T-helper 1 cell treated with Interleukin-12 subunit alpha and Interleukin-12 subunit beta and Interleukin-4 antibody, amounts not matched to agents 30 ng/mL and 1 ng/mL, for 36 hours (primary cell): ENCODE data around the gene TBC1D5. TPM values are rescaled to one million over a fixed set of nuclear protein-coding genes. Genes with fewer than 3 reads are reported as not detected.

Experiments
- intact Hi-C: fragments of 100-400 bp; cut with micrococcal nuclease; formaldehyde crosslinking; loops from one replicate; pipeline ENCODE4 v1.15.1; 2024
- total RNA-seq: library from RNA; stranded (reverse); gene quantifications from 2 replicates; pipeline ENCODE4 v1.2.3, GENCODE V29; 2022

TBC1D5 gene
- total RNA-seq, 1 donor from 2014 or later = 41.4 TPM

DNA sequence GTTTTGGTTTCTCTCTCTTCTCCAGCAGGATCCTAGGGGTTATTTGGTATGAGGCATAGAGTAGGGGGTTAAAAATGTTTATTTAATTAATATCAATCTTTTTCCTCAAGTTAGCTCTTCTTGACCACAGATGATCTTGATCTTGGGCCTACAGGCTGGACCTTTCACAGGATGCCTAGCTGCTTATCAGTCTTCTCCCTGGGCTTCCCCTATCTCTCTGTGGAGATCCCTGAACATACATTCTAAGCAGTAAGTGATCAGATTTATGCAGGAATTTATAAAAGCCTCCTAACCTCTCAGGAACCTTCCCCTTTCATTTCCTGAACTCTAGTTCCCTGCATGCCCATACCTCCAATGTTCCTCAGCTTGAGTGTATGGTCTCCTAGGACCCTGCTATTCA, 428.3 kb downstream of the TBC1D5 start:
- intact Hi-C loops = no loop called here

DNA sequence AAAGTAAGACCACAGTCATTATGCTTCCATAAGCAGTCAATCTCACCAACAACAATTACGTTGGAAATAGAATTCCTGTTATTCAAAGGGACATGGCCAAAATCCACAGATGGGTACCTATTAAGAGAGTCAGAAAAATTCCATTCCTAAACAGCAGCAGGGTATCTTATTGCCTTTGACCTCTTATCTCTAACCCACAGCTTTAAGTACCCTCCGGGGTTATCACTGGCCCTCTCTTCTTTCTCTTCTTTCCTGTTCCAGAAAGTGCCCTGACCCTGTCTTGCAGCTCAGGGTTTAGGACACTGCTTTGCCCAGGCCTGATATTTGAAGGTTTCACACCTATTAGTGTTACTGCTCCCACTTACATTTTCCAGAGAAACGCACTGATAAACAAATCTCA, 428.7 kb downstream of the TBC1D5 start:
- intact Hi-C loops = no loop called here

- intact Hi-C loops = no loop called here
These were observed 431.4 kb downstream of the TBC1D5 start for GRCh38 chr3:17310983-17311382.

DNA sequence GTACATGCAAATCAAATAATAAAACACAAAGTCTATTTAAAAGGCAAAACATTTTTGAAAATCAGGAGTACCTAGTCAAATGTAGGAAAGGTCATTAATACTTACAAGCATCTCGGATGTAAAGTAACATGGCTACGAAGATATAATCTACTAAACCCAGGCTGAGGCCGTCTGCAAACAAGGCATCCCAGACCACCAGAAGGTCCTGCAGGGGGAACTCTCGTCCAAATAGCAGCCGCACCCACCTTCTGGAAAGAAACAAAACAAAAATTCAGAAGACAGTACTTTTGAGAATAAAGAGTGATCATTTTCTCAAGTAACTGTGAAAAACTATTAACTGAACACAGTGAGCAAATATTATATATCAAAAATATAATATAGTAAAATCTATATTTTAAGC, 434.5 kb downstream of the TBC1D5 start:
- intact Hi-C loops = no loop called here

GRCh38 chr3:17307482-17307881, 434.9 kb downstream of the TBC1D5 start:
- intact Hi-C loops = no loop called here

GRCh38 chr3:17304969-17305368, 437.5 kb downstream of the TBC1D5 start:
- intact Hi-C loops = no loop called here

DNA sequence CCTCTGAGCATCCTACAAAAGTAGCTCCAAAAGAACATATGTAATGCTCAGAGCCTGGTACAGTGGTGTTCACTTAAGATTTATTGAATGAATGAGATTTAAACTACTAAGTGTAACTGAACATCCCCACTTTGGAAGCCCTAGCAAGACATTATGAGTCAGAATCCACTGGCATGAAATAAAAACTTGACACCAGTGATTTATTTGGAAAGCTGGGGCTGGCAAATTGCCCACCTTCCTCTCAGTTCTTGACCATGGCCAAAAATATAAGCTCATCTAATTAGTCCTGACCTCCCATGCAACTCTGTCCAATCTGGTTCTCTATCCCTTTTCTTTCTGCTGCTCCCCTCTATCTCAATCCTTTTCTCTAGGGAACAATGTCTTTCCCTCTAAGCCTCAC, 439.7 kb downstream of the TBC1D5 start:
- intact Hi-C loops = no loop called here

- intact Hi-C loops = no loop called here
These were observed 440.3 kb downstream of the TBC1D5 start for GRCh38 chr3:17302170-17302569.

GRCh38 chr3:17301271-17301670, 441.2 kb downstream of the TBC1D5 start:
- intact Hi-C loops = no loop called here

DNA sequence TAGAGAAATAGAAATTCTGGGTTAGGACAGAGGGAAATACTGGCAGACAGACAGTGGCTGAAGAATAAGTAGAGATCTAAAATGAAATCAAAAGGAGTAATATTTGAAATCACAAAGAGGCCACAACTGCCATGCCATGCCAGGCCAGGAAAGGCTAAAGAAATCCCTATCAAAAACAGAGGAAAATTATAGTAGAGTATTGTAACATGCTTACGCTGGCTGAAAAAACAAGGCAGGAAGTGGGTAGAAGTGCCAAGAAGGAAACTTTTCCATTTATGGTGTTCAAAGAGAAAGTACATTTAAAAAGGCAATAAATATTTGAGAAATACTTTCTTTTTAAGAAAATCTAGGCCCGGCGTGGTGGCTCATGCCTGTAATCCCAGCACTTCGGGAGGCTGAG, 442.0 kb downstream of the TBC1D5 start:
- intact Hi-C loops = no loop called here

- intact Hi-C loops = no loop called here
These were observed 444.4 kb downstream of the TBC1D5 start for GRCh38 chr3:17298038-17298437.

DNA sequence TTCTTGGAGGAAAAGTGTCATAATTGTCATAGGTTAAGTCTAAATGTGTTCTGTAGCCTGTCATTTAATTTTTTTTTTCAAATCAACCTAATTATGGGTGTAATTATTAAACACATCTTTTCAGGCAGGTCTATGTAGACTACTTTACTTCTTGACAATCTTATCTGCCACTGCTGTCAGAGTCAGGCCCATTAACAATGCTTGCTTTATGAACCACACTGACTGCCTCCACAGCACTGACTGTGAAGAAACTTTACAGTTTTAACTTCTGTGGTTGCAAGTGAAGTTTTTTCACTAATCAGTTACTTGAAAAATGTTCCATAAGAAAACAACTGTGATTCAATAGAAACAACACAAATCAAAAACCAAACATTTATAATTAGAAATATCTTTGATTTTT, 449.9 kb downstream of the TBC1D5 start:
- intact Hi-C loops = no loop called here

GRCh38 chr3:17290894-17291293, 451.5 kb downstream of the TBC1D5 start:
- intact Hi-C loops = no loop called here

DNA sequence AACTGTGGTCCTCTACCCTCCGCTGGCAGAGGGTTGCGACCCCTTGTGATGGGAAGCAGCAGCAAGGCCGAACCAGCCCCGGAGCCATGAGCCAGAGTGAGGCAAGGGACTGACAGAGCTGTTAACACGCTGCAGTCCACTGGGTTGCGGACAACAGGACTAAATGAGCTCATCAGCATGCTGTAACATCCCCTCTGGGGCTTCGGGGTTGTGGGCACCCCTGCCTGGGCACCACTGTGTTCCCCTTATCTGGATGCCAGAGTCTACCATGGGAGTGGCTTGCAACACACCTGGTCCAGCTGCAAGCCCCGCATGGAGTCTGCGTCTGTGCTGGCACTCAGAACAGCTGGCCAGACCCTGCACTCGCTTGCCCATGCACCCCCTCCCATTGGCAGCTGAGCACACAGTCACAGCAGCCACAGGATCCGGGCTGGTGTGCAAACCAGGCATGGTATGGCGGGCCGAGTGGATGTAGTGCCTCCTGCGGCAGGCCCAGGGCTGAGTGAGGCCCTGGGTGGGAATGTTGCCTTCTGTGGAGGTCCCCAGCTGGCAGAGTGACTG, 453.5 kb downstream of the TBC1D5 start:
- intact Hi-C loops = no loop called here

GRCh38 chr3:17287006-17287689, 455.3 kb downstream of the TBC1D5 start:
- intact Hi-C loops = no loop called here

- intact Hi-C loops = no loop called here
These were observed 464.4 kb downstream of the TBC1D5 start for GRCh38 chr3:17278006-17278405.

GRCh38 chr3:17266846-17267245, 475.6 kb downstream of the TBC1D5 start:
- intact Hi-C loops = no loop called here

GRCh38 chr3:17261627-17262369, 480.6 kb downstream of the TBC1D5 start:
- intact Hi-C loops = no loop called here

GRCh38 chr3:17260257-17260656, 482.2 kb downstream of the TBC1D5 start:
- intact Hi-C loops = no loop called here

DNA sequence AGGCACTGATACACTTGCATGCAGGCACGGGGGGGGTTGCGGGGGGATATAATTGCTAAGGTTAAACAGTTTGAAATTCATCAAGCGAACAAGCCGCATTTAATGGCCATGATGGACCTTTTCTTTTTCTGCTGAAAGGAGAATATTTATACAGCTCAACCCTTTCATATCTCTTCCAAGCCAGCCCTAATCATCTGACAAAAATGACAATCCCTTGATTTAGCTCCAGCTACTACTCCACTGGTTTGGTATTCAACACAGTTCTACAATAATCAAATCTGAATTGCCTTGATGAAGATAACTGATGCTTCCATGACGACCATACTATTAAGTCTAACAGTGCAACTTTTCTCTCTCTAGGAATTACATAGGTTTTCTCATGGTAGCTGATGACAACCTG, 482.7 kb downstream of the TBC1D5 start:
- intact Hi-C loops = loop anchor here (1.0 to 2.0 kb wide), 4 partner anchors 154 to 1729 kb away; no protein-coding TSS in a partner anchor

- intact Hi-C loops = loop anchor here (1.0 to 2.0 kb wide), 4 partner anchors 154 to 1730 kb away; no protein-coding TSS in a partner anchor
These were observed 483.5 kb downstream of the TBC1D5 start for GRCh38 chr3:17258823-17259436.

DNA sequence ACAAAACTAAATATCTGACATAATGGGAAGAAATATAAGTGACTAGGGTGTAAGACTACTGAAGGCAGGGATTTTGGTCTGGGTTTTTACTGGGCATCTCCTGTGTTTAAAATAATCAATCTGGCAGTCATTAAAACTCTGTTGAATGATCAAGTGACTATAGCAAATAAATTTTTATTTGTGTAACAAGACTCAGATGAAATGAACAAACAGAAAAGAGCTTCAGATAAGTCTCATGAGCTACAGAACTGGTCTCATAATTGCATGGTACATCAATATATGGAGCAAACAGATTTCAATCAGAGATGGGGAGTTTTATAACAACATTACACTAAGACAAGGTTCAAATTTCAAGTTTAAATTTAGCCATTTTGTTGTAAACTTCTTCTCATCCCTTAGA, 485.2 kb downstream of the TBC1D5 start:
- intact Hi-C loops = no loop called here
